Epithelial cell of prostate (primary cell): Measurements from ENCODE around the gene WDR37.
"Not testable (repeated sequence)": the region's sequence is repeated elsewhere in the genome, so short reads cannot be mapped to it uniquely, and the experiment has no call there.

Experiments used
- DNase-seq: peaks from one replicate; pipeline ENCODE4 v3.0.0-alpha.2; 2011; ENCODE audit warnings: low read depth, low spot score
- H3K27ac ChIP-seq: fragments of 450-650 bp; 2 replicates; pipeline ENCODE4 v1.5.1; 2017; ENCODE audit warnings: mild to moderate bottlenecking

WDR37 gene, protein sequence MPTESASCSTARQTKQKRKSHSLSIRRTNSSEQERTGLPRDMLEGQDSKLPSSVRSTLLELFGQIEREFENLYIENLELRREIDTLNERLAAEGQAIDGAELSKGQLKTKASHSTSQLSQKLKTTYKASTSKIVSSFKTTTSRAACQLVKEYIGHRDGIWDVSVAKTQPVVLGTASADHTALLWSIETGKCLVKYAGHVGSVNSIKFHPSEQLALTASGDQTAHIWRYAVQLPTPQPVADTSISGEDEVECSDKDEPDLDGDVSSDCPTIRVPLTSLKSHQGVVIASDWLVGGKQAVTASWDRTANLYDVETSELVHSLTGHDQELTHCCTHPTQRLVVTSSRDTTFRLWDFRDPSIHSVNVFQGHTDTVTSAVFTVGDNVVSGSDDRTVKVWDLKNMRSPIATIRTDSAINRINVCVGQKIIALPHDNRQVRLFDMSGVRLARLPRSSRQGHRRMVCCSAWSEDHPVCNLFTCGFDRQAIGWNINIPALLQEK

GRCh38 chr10:1056326-1057105 lies at the start of gene WDR37:
WDR37 (plus strand) TSS chr10:1056385; CDS start chr10:1072156, 15,771 bp downstream.
- H3K27ac ChIP-seq, result peak within 1 kb of the TSS; percentile 99
- DNase-seq, result no peak

- no peak overlapping the region for H3K27ac ChIP-seq
- no peak for DNase-seq
These were observed 49.6 kb upstream of the WDR37 start for GRCh38 chr10:1006573-1006972.

GRCh38 chr10:1007583-1007982 lies 48.6 kb upstream of the WDR37 start:
- H3K27ac ChIP-seq, result no peak overlapping the region
- no peak for DNase-seq

GRCh38 chr10:1009071-1009494 lies 47.1 kb upstream of the WDR37 start:
- no peak overlapping the region for H3K27ac ChIP-seq
- DNase-seq, result no peak

- not testable (repeated sequence) for H3K27ac ChIP-seq, DNase-seq
These were observed 46.2 kb upstream of the WDR37 start for GRCh38 chr10:1009947-1010346.

DNA sequence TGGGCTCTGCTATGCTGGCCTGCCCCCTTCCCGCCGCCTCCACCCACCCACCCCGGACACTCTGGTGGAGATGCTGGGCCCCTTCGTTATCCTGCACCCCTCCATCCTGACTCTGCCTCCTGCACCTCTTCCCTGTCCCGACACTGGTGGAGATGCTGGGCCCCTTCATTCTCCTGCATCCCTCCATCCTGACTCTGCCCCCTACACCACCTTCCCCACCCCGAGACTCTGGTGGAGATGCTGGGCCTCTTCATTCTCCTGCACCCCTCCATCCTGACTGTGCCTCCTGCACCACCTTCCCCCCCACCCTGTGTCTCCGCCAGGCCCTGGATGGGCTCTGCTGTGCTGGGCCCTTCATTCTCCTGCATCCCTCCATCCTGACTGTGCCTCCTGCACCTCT lies 45.5 kb upstream of the WDR37 start:
- no peak overlapping the region for H3K27ac ChIP-seq
- no peak for DNase-seq

DNA sequence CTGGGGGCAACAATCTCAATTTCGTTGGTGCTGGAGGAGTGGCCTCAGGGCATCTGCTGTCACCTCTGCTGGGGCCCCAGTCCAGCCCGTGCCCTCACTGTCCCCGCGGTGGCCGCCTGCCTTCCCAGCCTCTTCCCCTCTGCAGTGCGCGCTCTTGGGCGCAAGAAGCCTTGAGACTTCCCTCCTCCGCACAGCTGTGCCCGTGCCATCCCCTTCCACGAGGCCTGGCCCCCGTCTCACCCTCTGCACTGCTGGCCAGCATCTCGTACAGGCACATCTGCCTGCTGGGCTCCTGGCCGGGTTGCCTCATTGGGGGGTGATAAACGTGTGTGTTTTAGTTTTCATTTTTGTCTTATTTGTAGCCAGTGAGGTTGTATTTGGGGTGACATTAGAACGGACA lies 44.5 kb upstream of the WDR37 start:
- no peak overlapping the region for H3K27ac ChIP-seq
- no peak for DNase-seq

DNA sequence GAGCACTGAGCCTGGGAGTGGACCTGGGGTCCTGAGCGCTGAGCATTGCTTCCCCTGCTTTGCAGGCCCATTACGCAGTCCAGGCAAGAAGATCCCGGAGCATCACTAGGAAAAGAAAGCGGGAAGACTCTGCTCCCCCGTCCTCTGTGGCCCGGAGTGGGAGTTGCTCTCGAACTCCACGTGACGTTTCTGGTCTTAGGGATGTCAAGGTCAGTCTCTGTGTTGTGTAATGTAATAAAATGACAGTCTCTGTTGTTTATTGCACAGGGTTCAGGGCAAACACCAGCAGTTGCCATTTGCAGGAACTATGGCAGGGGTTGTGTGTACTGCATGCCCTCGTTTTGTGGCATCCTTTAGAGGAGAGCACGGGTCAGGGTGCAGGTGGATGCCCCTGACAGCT lies 40.5 kb upstream of the WDR37 start:
- DNase-seq, result no peak
- no peak overlapping the region for H3K27ac ChIP-seq

- no peak for DNase-seq
- H3K27ac ChIP-seq, result no peak overlapping the region
These were observed 36.8 kb upstream of the WDR37 start for GRCh38 chr10:1019362-1019761.

GRCh38 chr10:1020460-1020859 lies 35.7 kb upstream of the WDR37 start:
- DNase-seq, result no peak
- H3K27ac ChIP-seq, result no peak overlapping the region

GRCh38 chr10:1020958-1021357 lies 35.2 kb upstream of the WDR37 start:
- no peak for DNase-seq
- no peak overlapping the region for H3K27ac ChIP-seq

DNA sequence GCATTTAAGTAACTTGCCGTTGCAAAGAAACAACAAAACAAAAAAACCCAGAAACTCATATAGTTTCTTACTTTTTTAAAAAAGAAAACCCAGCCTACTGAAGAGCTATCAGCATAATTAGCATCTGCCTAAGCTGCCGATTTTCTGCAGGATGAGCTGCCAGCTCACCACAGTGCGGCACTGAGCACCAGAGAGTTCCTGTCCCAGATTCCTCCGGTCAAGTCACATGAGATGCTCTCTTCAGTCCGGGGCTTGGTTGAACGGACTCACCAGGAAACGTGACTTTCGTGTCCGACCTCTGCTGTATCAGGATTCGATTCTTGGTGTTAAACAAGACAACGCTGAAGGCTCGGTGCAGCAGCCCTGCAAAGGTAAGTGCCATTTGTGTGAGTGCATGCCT lies 33.8 kb upstream of the WDR37 start:
- no peak for DNase-seq
- no peak overlapping the region for H3K27ac ChIP-seq

DNA sequence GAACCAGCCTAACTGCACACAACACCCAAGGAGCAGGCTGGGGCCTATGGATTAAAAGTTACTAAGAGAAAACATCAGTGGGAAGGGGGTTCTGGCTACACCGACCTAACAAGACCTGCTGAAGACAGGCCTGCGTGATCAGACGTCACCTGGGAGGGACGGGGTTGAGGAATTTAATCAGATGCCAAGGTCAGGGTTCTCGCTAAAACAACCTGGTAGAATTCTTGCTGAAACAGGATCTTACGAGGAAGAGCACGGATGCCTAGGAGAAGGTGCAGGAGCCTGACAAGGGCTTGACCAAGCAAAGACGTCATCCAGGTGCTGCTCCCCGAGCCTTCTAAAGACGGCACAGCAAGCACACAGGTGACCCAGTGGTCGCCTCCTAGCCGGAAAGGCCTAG lies 32.1 kb upstream of the WDR37 start:
- H3K27ac ChIP-seq, result no peak overlapping the region
- DNase-seq, result no peak

- H3K27ac ChIP-seq, result no peak within 1 kb of the TSS
- DNase-seq, result no peak
These were observed 30.5 kb upstream of the WDR37 start, which contains the start of gene IDI2 for GRCh38 chr10:1025683-1026082. IDI2 (minus strand) TSS chr10:1025859; CDS start chr10:1024723, 1,136 bp downstream.

- no peak for DNase-seq
- no peak overlapping the region for H3K27ac ChIP-seq
These were observed 29.6 kb upstream of the WDR37 start for GRCh38 chr10:1026578-1026977.

DNA sequence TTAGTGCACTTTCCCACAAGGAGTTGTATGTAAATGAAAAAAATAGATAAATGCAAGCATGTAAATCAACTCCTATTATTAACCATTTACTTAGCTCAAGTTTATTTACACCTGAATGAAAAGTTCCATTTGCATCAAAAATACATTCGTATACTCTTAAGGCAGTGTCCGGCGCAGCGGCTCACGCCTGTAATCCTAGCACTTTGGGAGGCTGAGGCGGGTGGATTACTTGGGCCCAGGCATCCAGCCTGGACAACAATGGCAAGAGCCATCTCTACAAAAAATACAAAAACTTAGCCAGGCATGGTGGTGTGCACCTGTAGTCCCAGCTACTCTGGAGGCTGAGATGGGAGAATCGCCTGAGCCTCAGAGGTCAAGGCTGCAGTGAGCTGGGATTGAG lies 26.3 kb upstream of the WDR37 start:
- H3K27ac ChIP-seq, result no peak overlapping the region
- no peak for DNase-seq

DNA sequence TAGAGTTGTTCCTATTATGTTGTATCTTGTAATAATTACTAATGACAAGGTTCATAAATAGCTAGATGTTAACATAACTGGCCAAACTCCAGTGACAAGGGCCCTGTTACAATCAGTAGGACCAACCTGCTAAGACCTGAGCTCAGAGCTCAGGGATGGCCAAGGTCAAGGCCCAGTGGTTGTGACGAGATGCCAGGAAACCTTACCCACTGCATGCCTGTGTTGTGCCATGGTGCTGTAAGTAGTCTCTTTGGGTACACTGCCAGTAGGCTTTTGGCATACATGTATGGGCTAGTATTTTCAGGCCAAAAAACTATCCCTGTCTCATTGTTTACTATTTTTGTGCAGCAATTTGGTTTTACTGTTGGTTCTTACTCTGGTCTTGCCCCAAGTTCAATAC lies 22.6 kb upstream of the WDR37 start:
- no peak for DNase-seq
- no peak overlapping the region for H3K27ac ChIP-seq

GRCh38 chr10:1034758-1035157 lies 21.4 kb upstream of the WDR37 start:
- H3K27ac ChIP-seq, result no peak overlapping the region
- no peak for DNase-seq

- DNase-seq, result no peak
- peak overlapping the region; percentile 58 for H3K27ac ChIP-seq
These were observed 21.0 kb upstream of the WDR37 start for GRCh38 chr10:1035201-1035600.

DNA sequence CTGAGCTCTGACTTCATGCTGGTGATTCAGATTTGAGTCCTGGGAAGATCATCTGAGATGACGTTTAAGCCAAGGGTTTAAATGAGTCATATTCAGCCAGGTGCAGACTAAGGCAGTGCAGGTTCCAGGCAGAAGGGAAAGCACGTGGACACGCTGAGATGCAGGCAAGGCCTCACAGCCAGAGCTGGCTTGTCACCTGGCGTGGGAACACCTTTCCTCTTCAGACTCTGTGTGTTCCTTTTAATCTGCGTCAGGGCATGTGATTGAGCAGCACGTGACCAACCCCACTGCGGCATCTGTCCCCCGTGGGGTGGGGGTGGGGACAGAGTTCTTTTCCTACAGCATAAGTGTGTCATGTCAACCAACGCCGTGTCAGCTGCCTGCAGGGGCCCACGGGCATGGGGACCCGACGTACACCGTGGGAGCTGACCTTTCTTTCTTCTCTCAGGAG lies 19.8 kb upstream of the WDR37 start:
- H3K27ac ChIP-seq, result peak overlapping the region; percentile 58

DNA sequence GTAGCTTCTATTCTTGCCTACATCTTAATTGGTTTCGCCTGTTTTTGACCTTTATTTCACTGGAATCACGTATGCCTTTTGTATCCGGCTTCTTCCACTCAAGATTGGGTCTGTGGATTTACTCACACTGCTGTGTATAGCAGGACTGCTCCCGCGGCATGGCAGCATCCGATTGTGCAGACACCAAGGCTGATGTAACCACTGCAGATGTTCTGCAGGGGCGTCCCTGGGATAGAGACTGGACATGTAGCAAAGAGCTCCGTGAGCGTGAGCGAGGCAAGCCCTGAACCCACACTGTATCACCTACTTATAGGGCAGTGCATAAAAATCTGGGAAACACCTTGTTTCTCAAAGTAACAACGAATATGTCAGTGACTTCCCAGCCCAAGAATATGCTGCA lies 19.1 kb upstream of the WDR37 start:
- peak overlapping the region; percentile 58 for H3K27ac ChIP-seq
- DNase-seq, result no peak

More for the DNA sequence above, 19.8 kb upstream of the WDR37 start:
- peak; percentile 87 for DNase-seq
